Psoas muscle (tissue), 8 donors: ENCODE results near the gene KLB. TPM values are rescaled to one million over a fixed set of nuclear protein-coding genes. Genes with fewer than 3 reads are reported as not detected.
"Not testable (repeated sequence)": the region's sequence is repeated elsewhere in the genome, so short reads cannot be mapped to it uniquely, and the experiment has no call there.

Source experiments
- ATAC-seq, 4 donors: fragments of 200-7000 bp; cut with Tn5 transposase; one replicate each; pipeline ENCODE4 v1.9.1; 2020; ENCODE audit warnings: moderate library complexity in 3 of 4, mild to moderate bottlenecking in 2 of 4
- DNase-seq, 2 donors: peaks; one replicate each; pipeline ENCODE4 v3.0.0-alpha.2; 2020
- H3K27ac ChIP-seq: fragments of 200-600 bp; one replicate; pipeline ENCODE4 v1.8.0; 2022
- H3K27me3 ChIP-seq, 3 donors: fragments of 200-600 bp in 1 of 3; one replicate each; pipeline versions ENCODE4 v1.6.1 to v1.8.0; 2013 to 2022; ENCODE audit warnings: low read length in 2 of 3, mild to moderate bottlenecking in 2 of 3, moderate library complexity in 1 of 3; ENCODE audit not compliant: insufficient read depth in 3 of 3
- H3K36me3 ChIP-seq, 2 donors: fragments of 200-600 bp in 1 of 2; one replicate each; pipeline versions ENCODE4 v1.6.1 to v1.8.0; 2013 to 2022; ENCODE audit warnings: low read depth in 1 of 2, mild to moderate bottlenecking in 1 of 2, moderate library complexity in 1 of 2; ENCODE audit not compliant: insufficient read depth in 1 of 2
- H3K4me1 ChIP-seq: fragments of 200-600 bp; one replicate; pipeline ENCODE4 v1.8.0; 2022
- H3K4me3 ChIP-seq: fragments of 200-600 bp; one replicate; pipeline ENCODE4 v1.8.0; 2022; ENCODE audit warnings: mild to moderate bottlenecking
- H3K9me3 ChIP-seq: fragments of 200-600 bp; one replicate; pipeline ENCODE4 v1.8.0; 2022
- WGBS, 3 donors: extraction: QIAGEN DNeasy Blood & Tissue Kit; methylation state at CpG; one replicate each; pipeline versions ENCODE4 v1.1.6 to v1.1.7; 2013; 5-methylcytosine and 5-hydroxymethylcytosine counted together
- intact Hi-C, 2 donors: fragments of 100-400 bp; cut with DNase I; formaldehyde crosslinking; loops; one replicate each; pipeline versions ENCODE4 v1.11.0 to v1.14.2; 2022
- polyA plus RNA-seq, 3 donors: library from polyadenylated mRNA; stranded (reverse); fragments of 200-250 nt; gene quantifications; one replicate each; pipeline ENCODE4 v1.2.3, GENCODE V29; 2013
- total RNA-seq, 4 donors: library from RNA; stranded (reverse); fragmentation: NEBNext Ultra II Directional in 2 of 4; extraction: Animal tissue kit (Norgen Biotek cat#: 25700) in 2 of 4; gene quantifications; one replicate each; pipeline versions ENCODE4 v1.2.1 to v1.2.4, GENCODE V29; 2021 to 2023
- TF ChIP-seq, protein P1 (sequence below): fragments of 200-600 bp; IDR thresholded peaks from one replicate; pipeline ENCODE4 v1.8.0; 2022; ENCODE audit warnings: antibody characterized with exemption
- donor health status: healthy with polysubstance abuse.
- donor health status: DM: no; HTN: no; CAD: no; lungs with moderate emphysema.
- donor health status: Bipolar disorder and iron deficiency.
- donor health status: healthy.
- donor health status: DM: yes; HTN: yes; CAD: no.
- donor health status: DM: no; HTN: no; CAD: no.
- donor health status: DM: no; HTN: no; CAD: no.
- donor health status: DM: yes; HTN: yes; CAD: no.

Gene KLB
- total and polyA plus RNA-seq, 7 donors, result 0.03 to 0.13 (median 0.07) TPM; not detected in 2

DNA sequence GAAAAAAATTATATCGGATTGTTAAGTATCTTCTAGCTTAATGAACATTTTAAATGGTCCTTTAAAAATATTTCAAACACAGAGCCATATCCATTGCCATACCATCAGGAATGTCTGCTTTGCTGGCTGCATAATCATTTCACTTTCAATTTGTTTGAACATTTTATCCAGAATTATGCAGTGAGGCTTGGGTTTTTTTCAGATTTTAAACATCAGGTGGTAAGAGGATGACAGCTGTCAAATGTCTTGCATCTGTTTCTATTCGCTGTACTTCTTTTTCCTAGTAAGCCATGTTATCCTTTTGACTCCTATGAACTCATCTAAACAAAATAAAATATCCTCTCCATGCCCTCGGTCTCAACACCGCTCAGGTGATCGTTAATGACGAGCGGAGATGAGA is 41.4 kb upstream of the KLB start:
- H3K27ac ChIP-seq, result peak overlapping the region; percentile 73
- H3K4me1 ChIP-seq, result peaks cover 14% of the 10 kb centered on the region
- DNase-seq (no peak), ATAC-seq (peak in 1 of 4 donors; percentile 23)
- intact Hi-C loops, result no loop called here
- no peaks in the 10 kb centered on the region for H3K36me3 ChIP-seq
- TF ChIP-seq, protein P1, sequence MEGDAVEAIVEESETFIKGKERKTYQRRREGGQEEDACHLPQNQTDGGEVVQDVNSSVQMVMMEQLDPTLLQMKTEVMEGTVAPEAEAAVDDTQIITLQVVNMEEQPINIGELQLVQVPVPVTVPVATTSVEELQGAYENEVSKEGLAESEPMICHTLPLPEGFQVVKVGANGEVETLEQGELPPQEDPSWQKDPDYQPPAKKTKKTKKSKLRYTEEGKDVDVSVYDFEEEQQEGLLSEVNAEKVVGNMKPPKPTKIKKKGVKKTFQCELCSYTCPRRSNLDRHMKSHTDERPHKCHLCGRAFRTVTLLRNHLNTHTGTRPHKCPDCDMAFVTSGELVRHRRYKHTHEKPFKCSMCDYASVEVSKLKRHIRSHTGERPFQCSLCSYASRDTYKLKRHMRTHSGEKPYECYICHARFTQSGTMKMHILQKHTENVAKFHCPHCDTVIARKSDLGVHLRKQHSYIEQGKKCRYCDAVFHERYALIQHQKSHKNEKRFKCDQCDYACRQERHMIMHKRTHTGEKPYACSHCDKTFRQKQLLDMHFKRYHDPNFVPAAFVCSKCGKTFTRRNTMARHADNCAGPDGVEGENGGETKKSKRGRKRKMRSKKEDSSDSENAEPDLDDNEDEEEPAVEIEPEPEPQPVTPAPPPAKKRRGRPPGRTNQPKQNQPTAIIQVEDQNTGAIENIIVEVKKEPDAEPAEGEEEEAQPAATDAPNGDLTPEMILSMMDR, result no peak
- H3K9me3 ChIP-seq, result no peaks in the 10 kb centered on the region
- H3K4me3 ChIP-seq, result peak overlapping the region; percentile 95
- no peaks in the 10 kb centered on the region for H3K27me3 ChIP-seq
- WGBS, 3 donors, result 4 to 6% (median 4%) methylated on average over 7 of the region's 7 CpGs

DNA sequence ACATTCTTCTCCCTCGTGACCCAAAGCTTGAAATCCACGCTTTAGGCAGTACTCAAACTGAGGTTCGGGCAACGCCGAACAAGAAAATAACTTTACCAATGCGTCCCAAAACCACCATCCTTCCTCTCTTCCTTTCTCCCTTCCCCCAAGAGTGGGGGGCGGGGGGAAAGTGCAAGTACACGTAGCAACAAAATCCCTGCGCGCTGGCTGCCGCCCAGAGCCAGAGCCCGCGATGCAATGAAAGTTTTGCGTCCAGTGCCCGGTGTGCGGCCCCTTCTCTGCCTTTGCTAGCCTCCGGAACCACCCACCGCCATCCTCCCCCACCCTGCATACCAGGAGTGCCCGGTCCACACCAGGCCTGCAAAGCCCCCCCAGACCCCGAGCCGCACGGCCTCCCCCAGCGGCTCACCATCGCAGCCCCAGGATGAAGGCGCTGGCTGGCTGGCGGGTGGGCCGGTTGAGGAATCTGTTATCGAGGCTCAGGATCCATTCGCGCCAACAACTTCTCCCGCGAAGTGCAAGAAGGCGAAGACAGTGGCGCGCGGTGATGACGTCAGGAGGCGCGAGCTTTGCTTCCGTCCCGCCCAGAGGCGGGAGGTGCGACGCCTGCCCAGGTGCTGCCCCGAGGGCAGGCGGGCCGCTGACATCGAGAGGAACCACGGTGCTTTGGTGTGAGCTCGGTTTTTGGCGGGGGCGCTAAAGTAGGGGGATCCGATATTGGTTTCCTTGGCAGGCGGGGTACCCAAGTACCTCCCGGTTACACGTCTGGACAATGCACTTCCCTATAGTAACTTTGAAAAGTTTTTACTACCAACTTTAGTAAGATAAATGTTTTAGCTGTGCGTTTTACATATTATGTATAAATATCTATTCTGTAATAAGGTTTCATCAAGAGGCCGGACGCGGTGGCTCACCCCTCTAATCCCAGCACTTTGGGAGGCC is 40.6 kb upstream of the KLB start, which contains the start of gene RFC1:
TSS of gene RFC1 (minus strand) at position 533 of the 942 bp plus-strand sequence. CDS start at position 412, 121 bp downstream.
- ATAC-seq (peak; percentile 94 to 99 (median 97)), DNase-seq (peak; percentile 91 to 94)
- Histone ChIP-seq H3K4me3 (peak within 1 kb of the TSS; percentile 95), H3K4me1 (peaks cover 14% of the 10 kb centered on the region), H3K9me3 (no peaks in the 10 kb centered on the region), H3K36me3 (no peaks in the 10 kb centered on the region), H3K27me3 (no peaks in the 10 kb centered on the region), H3K27ac (peak within 1 kb of the TSS; percentile 73)
- intact Hi-C loops, result no loop called here
- 3 to 4% (median 4%) methylated on average over 60 of the region's 60 CpGs for WGBS, 3 donors
- TF ChIP-seq, protein P1, result no peak

GRCh38 chr4:39367166-39367565 is 39.6 kb upstream of the KLB start:
- Histone ChIP-seq H3K4me1 (peaks cover 14% of the 10 kb centered on the region), H3K27me3 (no peaks in the 10 kb centered on the region), H3K27ac (no peak overlapping the region), H3K4me3 (no peak overlapping the region), H3K36me3 (no peaks in the 10 kb centered on the region), H3K9me3 (no peaks in the 10 kb centered on the region)
- ATAC-seq (no peak), DNase-seq (no peak)
- intact Hi-C loops, result no loop called here
- TF ChIP-seq, protein P1, result no peak
- 90 to 93% (median 91%) methylated on average over 6 of the region's 6 CpGs for WGBS, 3 donors

- Histone ChIP-seq H3K9me3 (no peaks in the 10 kb centered on the region), H3K4me3 (no peak overlapping the region), H3K36me3 (no peaks in the 10 kb centered on the region), H3K27ac (no peak overlapping the region), H3K4me1 (peaks cover 12% of the 10 kb centered on the region), H3K27me3 (no peaks in the 10 kb centered on the region)
- 75 to 79% (median 76%) methylated on average over 4 of the region's 4 CpGs for WGBS, 3 donors
- TF ChIP-seq, protein P1, result no peak
- no peak for ATAC-seq
- intact Hi-C loops, result no loop called here
- DNase-seq, result no peak
Measured at GRCh38 chr4:39369301-39369700, 37.4 kb upstream of the KLB start.

DNA sequence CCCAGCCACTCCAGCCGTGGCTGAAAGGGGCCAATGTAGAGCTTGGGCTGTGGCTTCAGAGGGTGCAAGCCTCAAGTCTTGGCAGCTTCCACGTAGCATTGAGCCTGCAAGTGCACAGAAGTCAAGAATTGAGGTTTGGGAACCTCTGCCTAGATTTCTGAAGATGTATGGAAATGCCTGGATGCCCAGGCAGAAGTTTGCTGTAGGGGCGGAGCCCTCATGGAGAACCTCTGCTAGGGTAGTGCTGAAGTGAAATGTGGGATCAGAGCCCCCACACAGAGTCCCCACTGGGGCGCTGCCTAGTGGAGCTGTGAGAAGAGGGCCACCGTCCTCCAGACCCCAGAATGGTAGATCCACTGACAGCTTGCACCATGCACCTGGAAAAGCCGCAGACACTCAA is 35.5 kb upstream of the KLB start:
- H3K27ac ChIP-seq, H3K4me3 ChIP-seq, ATAC-seq, H3K36me3 ChIP-seq, DNase-seq, H3K4me1 ChIP-seq, intact Hi-C loops, H3K27me3 ChIP-seq, H3K9me3 ChIP-seq: not testable (repeated sequence)
- 77 to 89% (median 85%) methylated on average over 6 of the region's 6 CpGs for WGBS, 3 donors
